Esophagus (tissue), 2 donors: ENCODE data around the gene ZC3H11A. TPM values are rescaled to one million over a fixed set of nuclear protein-coding genes. Genes with fewer than 3 reads are reported as not detected.
A peak's percentile ranks its signal among the peaks of the same experiment; 100 is the strongest.
"Not testable (repeated sequence)": the region's sequence is repeated elsewhere in the genome, so short reads cannot be mapped to it uniquely, and the experiment has no call there.

Experiments
- H3K27ac ChIP-seq, 2 donors: one replicate each; pipeline ENCODE4 v1.5.1; 2013; ENCODE audit warnings: low read depth in 2 of 2, mild to moderate bottlenecking in 2 of 2, inconsistent platforms in 1 of 2, low read length in 1 of 2, moderate library complexity in 1 of 2
- H3K27me3 ChIP-seq, 2 donors: one replicate each; pipeline ENCODE4 v1.6.1; 2013; ENCODE audit warnings: low read length in 2 of 2, control low read depth in 1 of 2, mild to moderate bottlenecking in 1 of 2; ENCODE audit not compliant: insufficient read depth in 2 of 2, control insufficient read depth in 1 of 2
- H3K36me3 ChIP-seq, 2 donors: one replicate each; pipeline ENCODE4 v1.6.1; 2013; ENCODE audit warnings: low read length in 1 of 2; ENCODE audit not compliant: control insufficient read depth in 2 of 2, insufficient read depth in 2 of 2
- H3K4me1 ChIP-seq, 2 donors: one replicate each; pipeline ENCODE4 v1.6.1; 2013; ENCODE audit warnings: low read length in 1 of 2; ENCODE audit not compliant: control insufficient read depth in 2 of 2, insufficient read depth in 2 of 2
- H3K4me3 ChIP-seq, 2 donors: one replicate each; pipeline ENCODE4 v1.5.1; 2013; ENCODE audit warnings: low read length in 2 of 2, mild to moderate bottlenecking in 2 of 2, low read depth in 1 of 2, moderate library complexity in 1 of 2
- H3K9me3 ChIP-seq, 2 donors: one replicate each; pipeline ENCODE4 v1.6.1; 2013; ENCODE audit warnings: mild to moderate bottlenecking in 2 of 2, low read depth in 1 of 2, low read length in 1 of 2, moderate library complexity in 1 of 2; ENCODE audit not compliant: control insufficient read depth in 2 of 2, insufficient read depth in 1 of 2
- WGBS, 2 donors: extraction: QIAGEN DNeasy Blood & Tissue Kit; methylation state at CpG; one replicate each; pipeline ENCODE4 v1.1.7; 2013; 5-methylcytosine and 5-hydroxymethylcytosine counted together
- polyA plus RNA-seq, 2 donors: library from polyadenylated mRNA; stranded (reverse); fragments of 200-250 nt; gene quantifications; one replicate each; pipeline ENCODE4 v1.2.3, GENCODE V29; 2013
- donor health status: healthy with polysubstance abuse.
- donor health status: Bipolar disorder and iron deficiency.

The ZC3H11A gene
- polyA plus RNA-seq, result 10 to 100 TPM; 35.8 to 38.3 TPM

GRCh38 chr1:203795441-203796235 is at the start of gene ZC3H11A, which contains the start of gene ZBED6:
TSS of gene ZC3H11A (plus strand) at chr1:203795623. CDS start at chr1:203817071, 21,448 bp downstream.
TSS of gene ZBED6 (plus strand) at chr1:203795623. CDS start at chr1:203797523, 1,900 bp downstream.
- WGBS, 2 donors, result 0 to 1% methylated on average over 50 to 59 of the region's 59 CpGs
- H3K36me3 ChIP-seq, result no peaks in the 10 kb centered on the region
- H3K4me1 ChIP-seq, result peaks cover 0 to 3% of the 10 kb centered on the region in 2 donors
- H3K27ac ChIP-seq, result peak within 1 kb of the TSS; percentile 90 to 92
- peak within 1 kb of the TSS; percentile 63 to 93 for H3K4me3 ChIP-seq
- H3K9me3 ChIP-seq, result no peaks in the 10 kb centered on the region
- no peaks in the 10 kb centered on the region for H3K27me3 ChIP-seq

- no peak overlapping the region for H3K27ac ChIP-seq
Observed at GRCh38 chr1:203746281-203746680, 49.1 kb upstream of the ZC3H11A start.

GRCh38 chr1:203751051-203751450 is 44.4 kb upstream of the ZC3H11A start:
- WGBS, 2 donors, result 43 to 67% methylated on average over 3 of the region's 3 CpGs
- Histone ChIP-seq H3K4me3 (no peak overlapping the region), H3K27me3 (no peaks in the 10 kb centered on the region), H3K9me3 (no peaks in the 10 kb centered on the region), H3K4me1 (peaks cover 0 to 2% of the 10 kb centered on the region in 2 donors), H3K36me3 (no peaks in the 10 kb centered on the region), H3K27ac (peak overlapping the region; percentile 79 to 86)

More at GRCh38 chr1:203746281-203746680, 49.1 kb upstream of the ZC3H11A start:
- H3K9me3 ChIP-seq, result no peaks in the 10 kb centered on the region
- H3K36me3 ChIP-seq, result peaks cover 0 to 2% of the 10 kb centered on the region in 2 donors
- WGBS, 2 donors, result 93 to 94% methylated on average over 6 of the region's 6 CpGs
- no peak overlapping the region for H3K4me3 ChIP-seq
- H3K27me3 ChIP-seq, result no peaks in the 10 kb centered on the region
- peaks cover 0 to 3% of the 10 kb centered on the region in 2 donors for H3K4me1 ChIP-seq

GRCh38 chr1:203751618-203752361 is 43.6 kb upstream of the ZC3H11A start:
- H3K4me3 ChIP-seq, H3K4me1 ChIP-seq, H3K27me3 ChIP-seq, H3K9me3 ChIP-seq, H3K36me3 ChIP-seq: not testable (repeated sequence)
- peak overlapping the region; percentile 35 to 40 for H3K27ac ChIP-seq
- WGBS, 2 donors, result 79 to 80% methylated on average over 5 of the region's 5 CpGs

GRCh38 chr1:203754455-203754864 is 41.0 kb upstream of the ZC3H11A start:
- no peaks in the 10 kb centered on the region for H3K9me3 ChIP-seq
- H3K4me3 ChIP-seq, result no peak overlapping the region
- peak overlapping the region; percentile 68 to 85 for H3K27ac ChIP-seq
- H3K4me1 ChIP-seq, result no peaks in the 10 kb centered on the region
- WGBS, 2 donors, result 44 to 69% methylated on average over 4 of the region's 4 CpGs
- no peaks in the 10 kb centered on the region for H3K27me3 ChIP-seq
- no peaks in the 10 kb centered on the region for H3K36me3 ChIP-seq

- Histone ChIP-seq H3K9me3 (no peaks in the 10 kb centered on the region), H3K27me3 (no peaks in the 10 kb centered on the region)
- WGBS, 2 donors, result 82 to 83% methylated on average over 4 of the region's 4 CpGs
Observed at GRCh38 chr1:203756036-203756435, 39.4 kb upstream of the ZC3H11A start.

GRCh38 chr1:203758749-203759148 is 36.7 kb upstream of the ZC3H11A start:
- not testable (repeated sequence) for H3K27me3 ChIP-seq, H3K4me3 ChIP-seq, H3K9me3 ChIP-seq, H3K36me3 ChIP-seq, H3K27ac ChIP-seq, H3K4me1 ChIP-seq
- WGBS, 2 donors, result 85% methylated on average over 2 of the region's 2 CpGs

More at GRCh38 chr1:203756036-203756435, 39.4 kb upstream of the ZC3H11A start:
- H3K4me3 ChIP-seq, result no peak overlapping the region
- no peaks in the 10 kb centered on the region for H3K4me1 ChIP-seq
- no peaks in the 10 kb centered on the region for H3K36me3 ChIP-seq
- H3K27ac ChIP-seq, result no peak overlapping the region

GRCh38 chr1:203760506-203760905 is 34.9 kb upstream of the ZC3H11A start:
- H3K4me3 ChIP-seq, result no peak overlapping the region
- H3K36me3 ChIP-seq, result no peaks in the 10 kb centered on the region
- no peaks in the 10 kb centered on the region for H3K9me3 ChIP-seq
- H3K27ac ChIP-seq, result no peak overlapping the region
- H3K4me1 ChIP-seq, result no peaks in the 10 kb centered on the region
- H3K27me3 ChIP-seq, result no peaks in the 10 kb centered on the region
- 87 to 93% methylated on average over 3 of the region's 3 CpGs for WGBS, 2 donors

GRCh38 chr1:203761958-203762357 is 33.5 kb upstream of the ZC3H11A start:
- H3K9me3 ChIP-seq, H3K4me1 ChIP-seq, H3K27ac ChIP-seq, H3K4me3 ChIP-seq, H3K36me3 ChIP-seq, H3K27me3 ChIP-seq: not testable (repeated sequence)
- 77 to 86% methylated on average over 7 of the region's 7 CpGs for WGBS, 2 donors
